Endothelial cell of umbilical vein (primary cell): ENCODE data around the gene OTUD1. TPM values are rescaled to one million over a fixed set of nuclear protein-coding genes. Genes with fewer than 3 reads are reported as not detected.

Experiments
- BruUV-seq: library from RNA; stranded (reverse); fragments of 400-500 nt; replicated peaks from 2 replicates; lab custom pipeline; 2021; lab: Mats Ljungman, UMichigan
- CTCF ChIA-PET: fragments of 300-600, 350-600 bp; sonication (Branson Sonifier 250); formaldehyde crosslinking; loops from one replicate; lab custom pipeline; 2021; ENCODE audit warnings: antibody characterized with exemption, inconsistent platforms; lab: Charles Lee
- POLR2A ChIA-PET: fragments of 300-600, 350-600 bp; sonication (Branson Sonifier 250); formaldehyde crosslinking; loops from one replicate; lab custom pipeline; 2021; ENCODE audit warnings: antibody characterized with exemption, inconsistent platforms; lab: Charles Lee
- DNase-seq: peaks from one replicate; pipeline ENCODE4 v3.0.0-alpha.2; 2011; ENCODE audit warnings: low read depth, low spot score
- FAIRE-seq: peaks from 2 replicates; lab custom pipeline; 2011; peaks lifted over from hg19 to GRCh38; lab: Jason Lieb, UNC
- H2AFZ ChIP-seq: 2 replicates; pipeline ENCODE4 v1.6.0; 2012; ENCODE audit warnings: low read depth, low read length, control low read depth, inconsistent platforms
- H3K27ac ChIP-seq: 2 replicates; pipeline ENCODE4 v1.5.1; 2011; ENCODE audit warnings: low read depth, mild to moderate bottlenecking, control low read depth, low read length, moderate library complexity; ENCODE audit not compliant: insufficient read depth
- H3K27me3 ChIP-seq, 2 experiments: 2 replicates each; pipeline versions ENCODE4 v1.6.0 to v1.6.1; 2011; ENCODE audit warnings: low read length in 2 of 2, mixed read lengths in 1 of 2; ENCODE audit not compliant: control insufficient read depth in 2 of 2, insufficient read depth in 2 of 2
- H3K36me3 ChIP-seq, 2 experiments: 2 replicates in 1 of 2; 3 replicates in 1 of 2; pipeline ENCODE4 v1.5.1; 2011; ENCODE audit warnings: low read length in 2 of 2, mild to moderate bottlenecking in 1 of 2, moderate library complexity in 1 of 2; ENCODE audit not compliant: control insufficient read depth in 2 of 2, insufficient read depth in 2 of 2; ENCODE audit errors: extremely low read depth in 1 of 2
- H3K4me1 ChIP-seq: 3 replicates; pipeline ENCODE4 v1.5.1; 2011; ENCODE audit warnings: mild to moderate bottlenecking, low read length; ENCODE audit not compliant: control insufficient read depth, insufficient read depth; ENCODE audit errors: extremely low read depth
- H3K4me2 ChIP-seq: 2 replicates; pipeline ENCODE4 v1.6.1; 2011; ENCODE audit warnings: low read length, control low read depth, mixed read lengths; ENCODE audit not compliant: insufficient read depth
- H3K4me3 ChIP-seq, 3 experiments: fragments of 200-600 bp in 1 of 3; sonication (generic), shearing (Covaris generic) in 1 of 3; replicated peaks in 1 of 3; 2 replicates each; pipeline ENCODE4 v1.5.1; 2011 to 2016; ENCODE audit warnings: control low read depth in 3 of 3, low read length in 3 of 3, mild to moderate bottlenecking in 2 of 3, inconsistent platforms in 1 of 3, low read depth in 1 of 3, moderate library complexity in 1 of 3; ENCODE audit not compliant: insufficient read depth in 1 of 3
- H3K79me2 ChIP-seq: 2 replicates; pipeline ENCODE4 v1.6.0; 2012; ENCODE audit warnings: low read length, inconsistent platforms; ENCODE audit not compliant: control insufficient read depth, insufficient read depth
- H3K9ac ChIP-seq: replicated peaks from 2 replicates; pipeline ENCODE3; 2011; ENCODE audit warnings: low read length, control low read depth; ENCODE audit not compliant: insufficient read depth; ENCODE audit errors: extremely low read depth
- H3K9me1 ChIP-seq: replicated peaks from 3 replicates; pipeline ENCODE4 v1.6.0; 2011; ENCODE audit warnings: mild to moderate bottlenecking, low read length; ENCODE audit not compliant: control insufficient read depth, insufficient read depth; ENCODE audit errors: extremely low read depth
- H3K9me3 ChIP-seq: replicated peaks from 2 replicates; pipeline ENCODE4 v1.5.1; 2012; ENCODE audit warnings: low read length, inconsistent platforms; ENCODE audit not compliant: control insufficient read depth, insufficient read depth
- H4K20me1 ChIP-seq: replicated peaks from 2 replicates; pipeline ENCODE3; 2011; ENCODE audit warnings: mild to moderate bottlenecking, low read length; ENCODE audit not compliant: control insufficient read depth, insufficient read depth; ENCODE audit errors: extremely low read depth
- CTCF ChIP-seq, 2 donors: IDR thresholded peaks; 1 replicate in 1 of 2; 2 replicates in 1 of 2; pipeline ENCODE4 v1.5.1; 2011; ENCODE audit warnings: low read length in 2 of 2, mild to moderate bottlenecking in 2 of 2, moderate library complexity in 2 of 2, control low read depth in 1 of 2, inconsistent platforms in 1 of 2, low read depth in 1 of 2; ENCODE audit not compliant: insufficient read depth in 1 of 2; ENCODE audit errors: extremely low read depth in 1 of 2
- EZH2 ChIP-seq: IDR thresholded peaks from 2 replicates; pipeline ENCODE4 v1.6.1; 2012; ENCODE audit warnings: borderline replicate concordance, low read depth, mild to moderate bottlenecking, moderate library complexity, low read length, inconsistent platforms; ENCODE audit not compliant: severe bottlenecking
- FOS ChIP-seq: IDR thresholded peaks from 2 replicates; pipeline ENCODE4 v1.6.1; 2011; ENCODE audit warnings: mild to moderate bottlenecking, low read length, moderate library complexity, borderline replicate concordance; ENCODE audit not compliant: insufficient read depth
- GATA2 ChIP-seq: IDR thresholded peaks from 2 replicates; pipeline ENCODE4 v1.7.0; 2011; ENCODE audit warnings: low read depth, mild to moderate bottlenecking, moderate library complexity, mixed read lengths, low read length; ENCODE audit not compliant: insufficient read length, insufficient read depth
- JUN ChIP-seq: IDR thresholded peaks from 2 replicates; pipeline ENCODE4 v1.6.1; 2011; ENCODE audit warnings: borderline replicate concordance, low read depth; ENCODE audit not compliant: insufficient read length, insufficient read depth
- MYC ChIP-seq: IDR thresholded peaks from one replicate; pipeline ENCODE4 v1.6.1; 2011; ENCODE audit warnings: mild to moderate bottlenecking, low read depth, low read length
- POLR2A ChIP-seq: IDR thresholded peaks from 2 replicates; pipeline ENCODE4 v1.6.1; 2012; ENCODE audit warnings: low read depth, mild to moderate bottlenecking, control low read depth, low read length
- POLR2AphosphoS5 ChIP-seq: IDR thresholded peaks from 2 replicates; pipeline ENCODE4 v1.6.1; 2012; ENCODE audit warnings: low read depth, mild to moderate bottlenecking, control low read depth, low read length, moderate library complexity; ENCODE audit not compliant: insufficient read depth
- dilution Hi-C: fragments of 300-500 bp; cut with MboI; formaldehyde crosslinking; loops from one replicate; pipeline ENCODE4 v1.15.0; 2019; ENCODE audit warnings: low sequenced_read_pairs; ENCODE audit not compliant: extremely low pct_ligation_motif_present
- intact Hi-C: fragments of 100-400 bp; cut with micrococcal nuclease; formaldehyde crosslinking; loops from one replicate; pipeline ENCODE4 v1.10.0; 2022
- polyA plus RNA-seq, 4 experiments: library from polyadenylated mRNA; depleted of rRNA in 3 of 4; stranded (reverse) in 3 of 4; unstranded in 1 of 4; fragments of >200 nt; gene quantifications; 2 replicates each; pipeline versions ENCODE4 v1.2.1 to v1.2.3, GENCODE V29; 2011 to 2012; ENCODE audit warnings: missing spikeins in 1 of 4
- total RNA-seq: library from RNA; stranded (reverse); gene quantifications from 2 replicates; pipeline ENCODE4 v1.2.3, GENCODE V29; 2021
- TF ChIP-seq, protein P1 (sequence below): IDR thresholded peaks from 2 replicates; pipeline ENCODE4 v1.6.1; 2011; ENCODE audit not compliant: insufficient read depth, insufficient read length

The OTUD1 gene
- total and polyA plus RNA-seq, 2 donors (not counting 3 experiments of a cell fraction or from before 2014, with no cell fraction given), result 2.2 to 4.8 TPM

- Histone ChIP-seq H3K4me3 (no peak overlapping the region), H3K9me1 (no peaks in the 10 kb centered on the region), H3K27ac (no peak overlapping the region), H3K4me2 (no peak overlapping the region), H3K9me3 (no peaks in the 10 kb centered on the region), H2AFZ (no peak overlapping the region), H3K36me3 (no peaks in the 10 kb centered on the region), H3K9ac (no peak overlapping the region), H3K27me3 (no peaks in the 10 kb centered on the region), H3K79me2 (no peaks in the 10 kb centered on the region), H3K4me1 (no peaks in the 10 kb centered on the region), H4K20me1 (no peaks in the 10 kb centered on the region)
- dilution Hi-C loops, result no loop called here
- no TSS peak for BruUV-seq
- intact Hi-C loops, result no loop called here
- no peak for DNase-seq
- FAIRE-seq, result no peak
- CTCF ChIA-PET, result interaction anchor here (0.5 kb wide), 1 partner anchor 18 kb away, joined by 5 read pairs; no protein-coding TSS in a partner anchor
- TF ChIP-seq POLR2AphosphoS5, result no peak
- TF ChIP-seq GATA2, result no peak
- no peak for TF ChIP-seq EZH2
- TF ChIP-seq, protein P1, sequence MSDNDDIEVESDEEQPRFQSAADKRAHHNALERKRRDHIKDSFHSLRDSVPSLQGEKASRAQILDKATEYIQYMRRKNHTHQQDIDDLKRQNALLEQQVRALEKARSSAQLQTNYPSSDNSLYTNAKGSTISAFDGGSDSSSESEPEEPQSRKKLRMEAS, result no peak
- TF ChIP-seq JUN, result no peak
- TF ChIP-seq POLR2A, result no peak
- TF ChIP-seq CTCF (IDR thresholded peaks at IDR 0.05; ENCODE audit: extremely low read depth in 1 of 2, insufficient read depth in 1 of 2, low read depth in 1 of 2, low read length in 2 of 2), result no peak
- no peak for TF ChIP-seq FOS
- no peak for TF ChIP-seq MYC
- POLR2A ChIA-PET, result no interaction called here
These were observed 20.5 kb downstream of the OTUD1 start for GRCh38 chr10:23459308-23459939.
